Liver (tissue), 3 donors: Measurements from ENCODE around the gene PPP2CA.

Source experiments
- ATF3 ChIP-seq: IDR thresholded peaks from 2 replicates; pipeline ENCODE4 v1.6.1; 2016; ENCODE audit warnings: antibody characterized with exemption
- CTCF ChIP-seq: fragments of 150-350 bp; IDR thresholded peaks from 2 replicates; pipeline ENCODE4 v1.5.1; 2017; ENCODE audit warnings: improper control_type of control experiment, low read depth, low read length; ENCODE audit not compliant: missing input control
- EGR1 ChIP-seq, 2 donors: IDR thresholded peaks; 2 replicates each; pipeline ENCODE4 v1.6.1; 2016 to 2018; ENCODE audit warnings: antibody characterized with exemption in 2 of 2, low read depth in 2 of 2
- FOXA1 ChIP-seq: IDR thresholded peaks from 2 replicates; pipeline ENCODE4 v1.6.1; 2016; ENCODE audit warnings: antibody characterized with exemption
- GABPA ChIP-seq, 2 donors: IDR thresholded peaks in 1 of 2; conservative IDR thresholded peaks in 1 of 2; 2 replicates each; pipeline ENCODE4 v1.6.1; 2016; ENCODE audit warnings: antibody characterized with exemption in 2 of 2, mild to moderate bottlenecking in 1 of 2, moderate library complexity in 1 of 2
- HNF4A ChIP-seq, 2 donors: conservative IDR thresholded peaks; 2 replicates each; pipeline ENCODE4 v1.6.1; 2016; ENCODE audit warnings: antibody characterized with exemption in 2 of 2, mild to moderate bottlenecking in 2 of 2
- RAD21 ChIP-seq, 2 donors: IDR thresholded peaks; 2 replicates each; pipeline ENCODE4 v1.6.1; 2016; ENCODE audit warnings: antibody characterized with exemption in 2 of 2, mild to moderate bottlenecking in 2 of 2
- RXRA ChIP-seq, 2 donors: IDR thresholded peaks; 2 replicates each; pipeline ENCODE4 v1.6.1; 2017 to 2018; ENCODE audit warnings: antibody characterized with exemption in 2 of 2, mild to moderate bottlenecking in 1 of 2
- TAF1 ChIP-seq: conservative IDR thresholded peaks from 2 replicates; pipeline ENCODE4 v1.6.1; 2016; ENCODE audit warnings: antibody characterized with exemption, mild to moderate bottlenecking
- YY1 ChIP-seq: IDR thresholded peaks from 2 replicates; pipeline ENCODE4 v1.6.1; 2016; ENCODE audit warnings: antibody characterized with exemption, mild to moderate bottlenecking
- donor health status: healthy.
- donor health status: healthy.

DNA sequence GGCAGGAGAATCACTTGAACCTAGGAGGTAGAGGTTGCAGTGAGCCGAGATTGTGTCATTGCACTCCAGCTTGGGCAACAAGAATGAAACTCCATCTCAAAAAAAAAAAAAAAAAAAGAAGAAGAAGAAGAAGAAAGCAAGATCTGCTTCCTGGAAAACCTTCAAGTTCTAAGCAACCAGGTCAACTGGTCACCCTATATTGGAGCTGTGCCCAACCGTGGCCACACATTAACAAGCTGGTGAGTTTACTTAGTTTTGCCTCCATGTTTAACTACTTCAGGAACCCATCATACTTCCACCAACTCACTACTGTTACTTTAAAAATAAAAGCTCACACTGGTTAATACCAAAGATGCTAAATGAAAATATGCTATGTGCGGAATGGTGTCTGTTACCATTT, 36.8 kb downstream of the PPP2CA start:
- TF ChIP-seq CTCF (no peak), EGR1 (IDR thresholded peaks at IDR 0.05; ENCODE audit: low read depth in 2 of 2) (no peak), RXRA (IDR thresholded peaks at IDR 0.05) (no peak), TAF1 (no peak), FOXA1 (no peak), HNF4A (conservative IDR thresholded peaks at IDR 0.05) (no peak), ATF3 (no peak), GABPA (IDR thresholded peaks at IDR 0.05 in 1 of 2, conservative IDR thresholded peaks at IDR 0.05 in 1 of 2) (no peak), YY1 (no peak), RAD21 (IDR thresholded peaks at IDR 0.05) (no peak)
